SK-N-SH (cell line): ENCODE results near the gene SLC6A17. TPM values are rescaled to one million over a fixed set of nuclear protein-coding genes. Genes with fewer than 3 reads are reported as not detected.

Source experiments
- CTCF ChIA-PET: fragments of 300-600, 350-600 bp; formaldehyde crosslinking; extraction: SDS; loops from one replicate; lab custom pipeline; 2021; lab: Yijun Ruan, JAX
- POLR2A ChIA-PET: fragments of 350-600 bp; sonication (Branson Sonifier 250); formaldehyde crosslinking; extraction: SDS; loops from one replicate; lab custom pipeline; 2020; ENCODE audit warnings: antibody characterized with exemption, inconsistent platforms; lab: Yijun Ruan, JAX
- DNase-seq: peaks from one replicate; pipeline ENCODE4 v3.0.0; 2012
- H2AFZ ChIP-seq: fragments of 200-600 bp; sonication (generic); 2 replicates; pipeline ENCODE4 v1.8.1; 2016; ENCODE audit warnings: antibody characterized with exemption, mild to moderate bottlenecking, low read depth
- H3F3A ChIP-seq: fragments of 200-600 bp; sonication (generic); replicated peaks from 2 replicates; pipeline ENCODE3; 2016; ENCODE audit warnings: antibody characterized with exemption, mild to moderate bottlenecking; ENCODE audit not compliant: insufficient read depth
- H3K27ac ChIP-seq, 2 experiments: fragments of 200-500 bp in 1 of 2; fragments of 200-600 bp in 1 of 2; sonication (Bioruptor generic) in 1 of 2; sonication (generic), shearing (Covaris generic) in 1 of 2; 2 replicates each; pipeline versions ENCODE4 v1.5.1 to v1.6.1; 2014 to 2016; ENCODE audit warnings: low read depth in 2 of 2, inconsistent platforms in 1 of 2, low read length in 1 of 2, mild to moderate bottlenecking in 1 of 2, mixed read lengths in 1 of 2
- H3K27me3 ChIP-seq: fragments of 200-600 bp; sonication (generic), shearing (Covaris generic); 2 replicates; pipeline ENCODE4 v1.6.1; 2016; ENCODE audit warnings: mixed run types; ENCODE audit not compliant: insufficient read depth
- H3K36me3 ChIP-seq, 2 experiments: fragments of 200-500 bp in 1 of 2; fragments of 200-600 bp in 1 of 2; sonication (Bioruptor generic) in 1 of 2; sonication (generic) in 1 of 2; replicated peaks in 1 of 2; 2 replicates each; pipeline versions ENCODE3 to v1.5.1; 2014 to 2016; ENCODE audit warnings: low read length in 1 of 2, mild to moderate bottlenecking in 1 of 2; ENCODE audit not compliant: insufficient read depth in 2 of 2, control insufficient read depth in 1 of 2
- H3K4me1 ChIP-seq, 2 experiments: fragments of 200-500 bp in 1 of 2; fragments of 200-600 bp in 1 of 2; sonication (Bioruptor generic) in 1 of 2; sonication (generic), shearing (Covaris generic) in 1 of 2; 2 replicates each; pipeline versions ENCODE4 v1.5.1 to v1.6.1; 2014 to 2016; ENCODE audit warnings: low read depth in 1 of 2, low read length in 1 of 2, mixed run types in 1 of 2; ENCODE audit not compliant: insufficient read depth in 2 of 2, control insufficient read depth in 1 of 2
- H3K4me2 ChIP-seq: fragments of 200-600 bp; sonication (generic), shearing (Covaris generic); 2 replicates; pipeline ENCODE4 v1.6.1; 2017; ENCODE audit warnings: mixed run types
- H3K4me3 ChIP-seq, 2 experiments: fragments of 200-500 bp in 1 of 2; fragments of 200-600 bp in 1 of 2; sonication (Bioruptor generic) in 1 of 2; sonication (generic), shearing (Covaris generic) in 1 of 2; 2 replicates each; pipeline versions ENCODE4 v1.5.1 to v1.8.1; 2014 to 2016; ENCODE audit warnings: low read depth in 2 of 2, inconsistent platforms in 1 of 2, low read length in 1 of 2, mild to moderate bottlenecking in 1 of 2, mixed read lengths in 1 of 2, moderate library complexity in 1 of 2
- H3K79me2 ChIP-seq: fragments of 200-600 bp; sonication (generic); 2 replicates; pipeline ENCODE4 v1.8.1; 2017; ENCODE audit warnings: mild to moderate bottlenecking; ENCODE audit not compliant: insufficient read depth
- H3K9ac ChIP-seq: fragments of 200-600 bp; sonication (generic); 2 replicates; pipeline ENCODE4 v1.6.1; 2017; ENCODE audit warnings: mixed run types
- H3K9me2 ChIP-seq: fragments of 200-600 bp; sonication (generic); 2 replicates; pipeline ENCODE4 v1.6.1; 2017; ENCODE audit warnings: mixed run types
- H3K9me3 ChIP-seq: fragments of 200-600 bp; sonication (generic); 2 replicates; pipeline ENCODE4 v1.6.1; 2017; ENCODE audit warnings: mixed run types, mild to moderate bottlenecking, moderate library complexity
- H4K20me1 ChIP-seq: fragments of 200-600 bp; sonication (generic); 2 replicates; pipeline ENCODE4 v1.6.1; 2017; ENCODE audit warnings: mild to moderate bottlenecking, mixed run types; ENCODE audit not compliant: insufficient read depth
- ELF1 ChIP-seq: IDR thresholded peaks from 2 replicates; pipeline ENCODE4 v1.4.0; 2012
- FOXJ3 ChIP-seq: sonication (generic); formaldehyde crosslinking; IDR thresholded peaks from 2 replicates; pipeline ENCODE4 v1.5.1; 2020; ENCODE audit warnings: mild to moderate bottlenecking, missing genetic modification reagents
- FOXM1 ChIP-seq: IDR thresholded peaks from 2 replicates; pipeline ENCODE4 v1.4.0; 2012; ENCODE audit warnings: low read depth, mild to moderate bottlenecking
- IRF3 ChIP-seq: fragments of 150-350 bp; IDR thresholded peaks from 2 replicates; pipeline ENCODE4 v1.6.1; 2016; ENCODE audit warnings: mild to moderate bottlenecking, low read depth, low read length
- MAX ChIP-seq: IDR thresholded peaks from 2 replicates; pipeline ENCODE4 v1.4.0; 2012; ENCODE audit warnings: low read depth
- MXI1 ChIP-seq: IDR thresholded peaks from 2 replicates; pipeline ENCODE4 v1.6.1; 2012; ENCODE audit warnings: mild to moderate bottlenecking, low read depth, low read length, improper control_type of control experiment
- NRF1 ChIP-seq: IDR thresholded peaks from 2 replicates; pipeline ENCODE4 v1.6.1; 2012; ENCODE audit warnings: low read depth, mild to moderate bottlenecking, low read length
- RAD21 ChIP-seq: IDR thresholded peaks from 2 replicates; pipeline ENCODE4 v1.6.1; 2012; ENCODE audit warnings: mild to moderate bottlenecking, low read length
- REST ChIP-seq: IDR thresholded peaks from 2 replicates; pipeline ENCODE4 v1.6.1; 2012; ENCODE audit warnings: mild to moderate bottlenecking, low read depth, low read length, moderate library complexity
- RFX5 ChIP-seq: IDR thresholded peaks from 2 replicates; pipeline ENCODE4 v1.6.1; 2012; ENCODE audit warnings: mild to moderate bottlenecking, improper control_type of control experiment, low read length
- RXRA ChIP-seq: IDR thresholded peaks from 2 replicates; pipeline ENCODE4 v1.4.0; 2012; ENCODE audit warnings: low read depth, mild to moderate bottlenecking, borderline replicate concordance
- SMC3 ChIP-seq: IDR thresholded peaks from 2 replicates; pipeline ENCODE4 v1.6.1; 2012; ENCODE audit warnings: low read depth, low read length, improper control_type of control experiment
- TAF1 ChIP-seq: IDR thresholded peaks from 2 replicates; pipeline ENCODE4 v1.6.1; 2012; ENCODE audit warnings: low read depth, mild to moderate bottlenecking, low read length, moderate library complexity, borderline replicate concordance
- TCF12 ChIP-seq: IDR thresholded peaks from 2 replicates; pipeline ENCODE4 v1.4.0; 2012
- USF2 ChIP-seq: fragments of 150-350 bp; IDR thresholded peaks from 2 replicates; pipeline ENCODE4 v1.6.1; 2017; ENCODE audit warnings: antibody characterized with exemption, low read length, low read depth, borderline replicate concordance
- YY1 ChIP-seq: IDR thresholded peaks from 2 replicates; pipeline ENCODE4 v1.4.0; 2012; ENCODE audit warnings: low read depth, mild to moderate bottlenecking
- ZBTB33 ChIP-seq: IDR thresholded peaks from 2 replicates; pipeline ENCODE4 v1.4.0; 2012; ENCODE audit warnings: low read depth, borderline replicate concordance
- WGBS: methylation state at CpG from one replicate; pipeline ENCODE4 v1.1.6; 2017; ENCODE audit warnings: low lambda C conversion rate; 5-methylcytosine and 5-hydroxymethylcytosine counted together
- polyA plus RNA-seq, 3 experiments: library from polyadenylated mRNA; depleted of rRNA; stranded (reverse); fragments of >200 nt; gene quantifications; 2 replicates each; pipeline ENCODE4 v1.2.3, GENCODE V29; 2012
- TF ChIP-seq, protein P1 (sequence below): IDR thresholded peaks from 2 replicates; pipeline ENCODE4 v1.4.0; 2012; ENCODE audit warnings: low read depth, borderline replicate concordance

Gene SLC6A17
- polyA plus RNA-seq, 1 of the 3 experiments (the other 2 are of a cell fraction): 0.67 TPM

DNA sequence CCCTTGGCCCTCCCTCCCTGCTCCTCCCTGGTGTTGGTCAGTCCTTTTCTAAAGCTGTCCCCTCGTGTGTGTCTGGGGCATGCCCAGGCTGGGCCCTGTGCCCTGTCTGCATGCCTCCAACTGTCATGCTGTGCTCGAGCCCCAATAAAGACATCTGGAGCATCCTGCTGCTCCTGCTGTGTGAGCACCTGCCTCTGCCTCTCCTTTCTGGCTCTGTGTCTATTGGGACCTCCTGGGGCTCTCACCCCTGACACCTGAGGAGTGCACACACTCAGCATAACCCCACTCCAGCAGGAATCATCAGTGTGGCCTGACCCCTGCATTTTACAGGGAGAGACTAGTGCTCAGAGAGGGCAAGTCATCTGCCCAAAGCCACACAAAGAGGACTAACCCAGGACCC is 83.6 kb downstream of the SLC6A17 start:
- Histone ChIP-seq H3K27ac (peak overlapping the region in 1 of 2 experiments; percentile 98; a peak in 1 of 4 replicates), H3K79me2 (no peaks in the 10 kb centered on the region), H3K27me3 (no peaks in the 10 kb centered on the region), H3K36me3 (no peaks in the 10 kb centered on the region)
- ChIA-PET POLR2A (no interaction called here), CTCF (interaction anchor here (1.7 kb wide), 1 partner anchor 25 kb away, joined by 7 read pairs; no protein-coding TSS in a partner anchor)
- TF ChIP-seq SMC3: no peak
- TF ChIP-seq TCF12: no peak
- TF ChIP-seq FOXM1: no peak
- TF ChIP-seq RFX5: no peak
- no peak for TF ChIP-seq ELF1
- peak; percentile 37; the same call in 1 of the 2 replicates for TF ChIP-seq MXI1
- TF ChIP-seq RAD21: no peak
- TF ChIP-seq, all 33 proteins: peak for 1
- Histone ChIP-seq H3K9me2 (no peaks in the 10 kb centered on the region), H3K4me3 (no peak overlapping the region), H3F3A (no peaks in the 10 kb centered on the region), H4K20me1 (no peaks in the 10 kb centered on the region), H3K9me3 (no peaks in the 10 kb centered on the region), H3K9ac (no peak overlapping the region), H3K4me1 (peaks cover 0 to 66% of the 10 kb centered on the region in 2 experiments; a peak in 2 of 4 replicates), H3K4me2 (no peak overlapping the region), H2AFZ (no peak overlapping the region)
- WGBS: 39% methylated on average over 2 of the region's 2 CpGs
- DNase-seq: no peak

DNA sequence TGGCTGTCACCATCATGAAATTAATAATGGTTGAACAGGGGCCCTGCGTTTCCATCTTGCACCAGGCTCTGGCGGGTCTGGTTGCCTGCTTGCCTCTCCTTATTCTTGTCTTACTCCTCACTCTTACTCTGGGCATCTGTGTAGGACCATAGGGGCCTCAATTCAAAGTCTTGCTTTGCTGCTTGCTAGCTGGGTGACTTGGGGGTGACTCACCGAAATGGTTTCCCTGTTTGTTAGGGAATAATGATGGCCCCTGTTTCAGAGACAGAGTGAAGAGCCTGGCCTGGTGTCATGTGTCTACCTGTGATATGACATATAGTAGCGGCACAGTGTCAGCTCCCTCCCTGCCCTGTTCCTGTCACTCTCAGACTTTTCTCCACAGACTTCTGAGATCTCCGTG is 84.4 kb downstream of the SLC6A17 start:
- no peak for TF ChIP-seq TAF1
- TF ChIP-seq IRF3: no peak
- no peak for TF ChIP-seq FOXJ3 (CRISPR knock-in tag)
- no peak for TF ChIP-seq YY1
- TF ChIP-seq TCF12: no peak
- no peak for TF ChIP-seq RXRA
- TF ChIP-seq RFX5: no peak
- TF ChIP-seq, protein P1, sequence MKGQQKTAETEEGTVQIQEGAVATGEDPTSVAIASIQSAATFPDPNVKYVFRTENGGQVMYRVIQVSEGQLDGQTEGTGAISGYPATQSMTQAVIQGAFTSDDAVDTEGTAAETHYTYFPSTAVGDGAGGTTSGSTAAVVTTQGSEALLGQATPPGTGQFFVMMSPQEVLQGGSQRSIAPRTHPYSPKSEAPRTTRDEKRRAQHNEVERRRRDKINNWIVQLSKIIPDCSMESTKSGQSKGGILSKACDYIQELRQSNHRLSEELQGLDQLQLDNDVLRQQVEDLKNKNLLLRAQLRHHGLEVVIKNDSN: no peak
- no peak for TF ChIP-seq MAX
- no peak for TF ChIP-seq REST
- TF ChIP-seq ZBTB33: no peak
- no peak for TF ChIP-seq NRF1
- no peak for TF ChIP-seq USF2
- H2AFZ ChIP-seq: peak overlapping the region; percentile 66; the same call in 1 of the 2 replicates

More for the DNA sequence above, 84.4 kb downstream of the SLC6A17 start:
- Histone ChIP-seq H3K4me1 (peaks cover 0 to 57% of the 10 kb centered on the region in 2 experiments; a peak in 2 of 4 replicates), H3K27ac (peak overlapping the region in 1 of 2 experiments; percentile 98; a peak in 2 of 4 replicates), H3K9me3 (no peaks in the 10 kb centered on the region), H3F3A (no peaks in the 10 kb centered on the region), H3K27me3 (no peaks in the 10 kb centered on the region), H3K79me2 (no peaks in the 10 kb centered on the region), H3K36me3 (no peaks in the 10 kb centered on the region), H3K9me2 (no peaks in the 10 kb centered on the region), H3K4me2 (0 out of 2 replicates have a peak overlapping the region, but pooled peaks have one; percentile 15), H3K4me3 (no peak overlapping the region), H4K20me1 (no peaks in the 10 kb centered on the region), H3K9ac (no peak overlapping the region)
- POLR2A ChIA-PET: interaction anchor here (1.0 kb wide), 1 partner anchor 104 kb away, joined by 3 read pairs; no protein-coding TSS in a partner anchor
- DNase-seq: no peak
- CTCF ChIA-PET: interaction anchor here (0.6 to 2.0 kb wide), 8 partner anchors 11 to 743 kb away, joined by 3 to 11 read pairs (median 4); no protein-coding TSS in a partner anchor
- WGBS: 82% methylated on average over 4 of the region's 5 CpGs
